ENCODE results near the gene ANKMY2. TPM values are rescaled to one million over a fixed set of nuclear protein-coding genes. Genes with fewer than 3 reads are reported as not detected.

ANKMY2 gene
- polyA plus RNA-seq, 1 donor from 2014 or later, result 94.7 TPM

DNA sequence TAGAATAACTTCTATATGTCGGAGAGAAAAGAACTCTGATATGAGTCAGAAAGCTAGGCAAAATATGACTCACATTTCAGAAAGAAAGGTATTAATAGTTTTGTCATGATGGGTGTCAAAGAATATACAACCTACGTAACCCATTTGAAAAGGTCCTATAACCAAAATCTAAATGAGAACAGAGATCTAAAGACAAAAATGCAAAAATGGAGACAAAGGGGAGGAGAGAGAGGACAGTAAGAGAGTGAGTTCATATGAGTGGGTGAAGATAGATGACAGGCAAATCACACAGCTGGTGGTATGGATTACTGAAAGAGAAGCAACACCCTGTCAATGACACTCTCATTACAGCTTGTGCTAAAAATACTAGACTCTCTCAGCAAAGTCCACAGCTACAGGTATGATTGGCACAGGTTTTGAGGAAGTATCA is 25.6 kb downstream of the ANKMY2 start:
- Histone ChIP-seq H3K36me3 (ENCODE audit: insufficient read depth, low read length) (peaks cover 22% of the 10 kb centered on the region), H3K27ac (ENCODE audit: low read length) (peak overlapping the region; percentile 1), H3K4me2 (ENCODE audit: low read length) (no peak overlapping the region), H4K20me1 (ENCODE audit: insufficient read depth) (no peaks in the 10 kb centered on the region), H2AFZ (ENCODE audit: low read depth, low read length) (no peak overlapping the region), H3K4me3 (ENCODE audit: low read length) (no peak overlapping the region), H3F3A (ENCODE audit: insufficient read depth, low read length, poor library complexity, severe bottlenecking) (no peaks in the 10 kb centered on the region), H3K79me2 (replicated peaks; ENCODE audit: insufficient read depth, low read length) (no peaks in the 10 kb centered on the region), H3K9me2 (ENCODE audit: insufficient read depth, low read length) (no peaks in the 10 kb centered on the region), H3K27me3 (ENCODE audit: insufficient read depth, low read depth, low read length) (no peaks in the 10 kb centered on the region), H3K9me3 (ENCODE audit: low read length) (no peaks in the 10 kb centered on the region), H3K9ac (ENCODE audit: low read length) (no peak overlapping the region)
- TF ChIP-seq MXI1 (conservative IDR thresholded peaks at IDR 0.05; ENCODE audit: poor library complexity, severe bottlenecking) (no peak), POLR2AphosphoS5 (IDR thresholded peaks at IDR 0.05) (peak; percentile 38), EP300 (conservative IDR thresholded peaks at IDR 0.05; ENCODE audit: poor library complexity, severe bottlenecking) (peak; percentile 35)
- TF ChIP-seq, protein P1, sequence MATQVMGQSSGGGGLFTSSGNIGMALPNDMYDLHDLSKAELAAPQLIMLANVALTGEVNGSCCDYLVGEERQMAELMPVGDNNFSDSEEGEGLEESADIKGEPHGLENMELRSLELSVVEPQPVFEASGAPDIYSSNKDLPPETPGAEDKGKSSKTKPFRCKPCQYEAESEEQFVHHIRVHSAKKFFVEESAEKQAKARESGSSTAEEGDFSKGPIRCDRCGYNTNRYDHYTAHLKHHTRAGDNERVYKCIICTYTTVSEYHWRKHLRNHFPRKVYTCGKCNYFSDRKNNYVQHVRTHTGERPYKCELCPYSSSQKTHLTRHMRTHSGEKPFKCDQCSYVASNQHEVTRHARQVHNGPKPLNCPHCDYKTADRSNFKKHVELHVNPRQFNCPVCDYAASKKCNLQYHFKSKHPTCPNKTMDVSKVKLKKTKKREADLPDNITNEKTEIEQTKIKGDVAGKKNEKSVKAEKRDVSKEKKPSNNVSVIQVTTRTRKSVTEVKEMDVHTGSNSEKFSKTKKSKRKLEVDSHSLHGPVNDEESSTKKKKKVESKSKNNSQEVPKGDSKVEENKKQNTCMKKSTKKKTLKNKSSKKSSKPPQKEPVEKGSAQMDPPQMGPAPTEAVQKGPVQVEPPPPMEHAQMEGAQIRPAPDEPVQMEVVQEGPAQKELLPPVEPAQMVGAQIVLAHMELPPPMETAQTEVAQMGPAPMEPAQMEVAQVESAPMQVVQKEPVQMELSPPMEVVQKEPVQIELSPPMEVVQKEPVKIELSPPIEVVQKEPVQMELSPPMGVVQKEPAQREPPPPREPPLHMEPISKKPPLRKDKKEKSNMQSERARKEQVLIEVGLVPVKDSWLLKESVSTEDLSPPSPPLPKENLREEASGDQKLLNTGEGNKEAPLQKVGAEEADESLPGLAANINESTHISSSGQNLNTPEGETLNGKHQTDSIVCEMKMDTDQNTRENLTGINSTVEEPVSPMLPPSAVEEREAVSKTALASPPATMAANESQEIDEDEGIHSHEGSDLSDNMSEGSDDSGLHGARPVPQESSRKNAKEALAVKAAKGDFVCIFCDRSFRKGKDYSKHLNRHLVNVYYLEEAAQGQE (IDR thresholded peaks at IDR 0.05; ENCODE audit: borderline replicate concordance), result no peak

DNA sequence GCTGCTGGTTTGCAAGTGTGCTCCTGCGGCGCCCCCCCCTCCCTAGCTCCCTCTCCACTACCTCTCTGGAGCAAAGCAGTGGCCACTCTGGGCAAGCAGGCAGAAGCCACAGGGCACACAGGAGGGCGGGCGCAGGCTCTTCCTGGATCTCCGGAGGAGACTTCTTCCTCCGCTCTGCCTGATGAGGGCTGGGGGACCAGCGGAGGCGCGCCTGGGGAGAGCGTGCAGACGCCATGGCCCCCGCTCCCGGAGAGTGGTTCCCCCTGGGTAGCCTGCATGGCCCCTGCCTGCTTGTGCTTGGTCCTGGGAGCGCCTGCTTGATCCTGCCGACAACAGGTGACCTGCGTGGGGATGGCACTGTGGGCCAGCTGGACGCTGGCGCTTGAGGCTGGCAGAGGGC is 29.0 kb downstream of the ANKMY2 start:
- Histone ChIP-seq H3K27ac (ENCODE audit: low read length) (no peak overlapping the region), H3F3A (ENCODE audit: insufficient read depth, low read length, poor library complexity, severe bottlenecking) (no peaks in the 10 kb centered on the region), H3K36me3 (ENCODE audit: insufficient read depth, low read length) (peaks cover 18% of the 10 kb centered on the region), H3K4me3 (ENCODE audit: low read length) (no peak overlapping the region), H3K9me3 (ENCODE audit: low read length) (no peaks in the 10 kb centered on the region), H3K9me2 (ENCODE audit: insufficient read depth, low read length) (no peaks in the 10 kb centered on the region), H3K79me2 (replicated peaks; ENCODE audit: insufficient read depth, low read length) (peaks cover 3% of the 10 kb centered on the region), H3K9ac (ENCODE audit: low read length) (no peak overlapping the region), H2AFZ (ENCODE audit: low read depth, low read length) (no peak overlapping the region), H3K27me3 (ENCODE audit: insufficient read depth, low read depth, low read length) (no peaks in the 10 kb centered on the region), H3K4me2 (ENCODE audit: low read length) (no peak overlapping the region), H4K20me1 (ENCODE audit: insufficient read depth) (no peaks in the 10 kb centered on the region)
- no peak for TF ChIP-seq TAF1 (IDR thresholded peaks at IDR 0.05; ENCODE audit: low read depth)
- TF ChIP-seq, protein P1 (IDR thresholded peaks at IDR 0.05; ENCODE audit: borderline replicate concordance), result no peak
- TF ChIP-seq RAD21 (conservative IDR thresholded peaks at IDR 0.05), result no peak
- TF ChIP-seq EP300 (conservative IDR thresholded peaks at IDR 0.05; ENCODE audit: poor library complexity, severe bottlenecking), result no peak
- TF ChIP-seq, protein P2, sequence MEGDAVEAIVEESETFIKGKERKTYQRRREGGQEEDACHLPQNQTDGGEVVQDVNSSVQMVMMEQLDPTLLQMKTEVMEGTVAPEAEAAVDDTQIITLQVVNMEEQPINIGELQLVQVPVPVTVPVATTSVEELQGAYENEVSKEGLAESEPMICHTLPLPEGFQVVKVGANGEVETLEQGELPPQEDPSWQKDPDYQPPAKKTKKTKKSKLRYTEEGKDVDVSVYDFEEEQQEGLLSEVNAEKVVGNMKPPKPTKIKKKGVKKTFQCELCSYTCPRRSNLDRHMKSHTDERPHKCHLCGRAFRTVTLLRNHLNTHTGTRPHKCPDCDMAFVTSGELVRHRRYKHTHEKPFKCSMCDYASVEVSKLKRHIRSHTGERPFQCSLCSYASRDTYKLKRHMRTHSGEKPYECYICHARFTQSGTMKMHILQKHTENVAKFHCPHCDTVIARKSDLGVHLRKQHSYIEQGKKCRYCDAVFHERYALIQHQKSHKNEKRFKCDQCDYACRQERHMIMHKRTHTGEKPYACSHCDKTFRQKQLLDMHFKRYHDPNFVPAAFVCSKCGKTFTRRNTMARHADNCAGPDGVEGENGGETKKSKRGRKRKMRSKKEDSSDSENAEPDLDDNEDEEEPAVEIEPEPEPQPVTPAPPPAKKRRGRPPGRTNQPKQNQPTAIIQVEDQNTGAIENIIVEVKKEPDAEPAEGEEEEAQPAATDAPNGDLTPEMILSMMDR (IDR thresholded peaks at IDR 0.05; ENCODE audit: poor library complexity, severe bottlenecking), result no peak
- TF ChIP-seq EZH2 (IDR thresholded peaks at IDR 0.05; ENCODE audit: borderline replicate concordance, insufficient read depth, low read length, poor library complexity, severe bottlenecking), result no peak
- no peak for TF ChIP-seq POLR2AphosphoS5 (IDR thresholded peaks at IDR 0.05)
- no peak for TF ChIP-seq MXI1 (conservative IDR thresholded peaks at IDR 0.05; ENCODE audit: poor library complexity, severe bottlenecking)
- TF ChIP-seq SMC3 (conservative IDR thresholded peaks at IDR 0.05; ENCODE audit: poor library complexity), result no peak
